ENCODE measurements around the gene PTGDR.

The PTGDR gene

GRCh38 chr14:52313462-52313861, 46.0 kb downstream of the PTGDR start:
- no peak for DNase-seq

GRCh38 chr14:52313903-52314594, 46.6 kb downstream of the PTGDR start, which contains the start of gene PTGER2:
PTGER2 (plus strand) TSS chr14:52314312; CDS start chr14:52314549, 237 bp downstream.
- peak in 1 of 14 donors; percentile 15 for DNase-seq

- DNase-seq = no peak
Measured at GRCh38 chr14:52314595-52315354, 47.3 kb downstream of the PTGDR start.

- DNase-seq = no peak
Measured at GRCh38 chr14:52315355-52315718, 47.8 kb downstream of the PTGDR start.

GRCh38 chr14:52318062-52318461, 50.6 kb downstream of the PTGDR start:
- no peak for DNase-seq

GRCh38 chr14:52318826-52319645, 51.5 kb downstream of the PTGDR start:
- DNase-seq = no peak

- no peak for DNase-seq
Measured at GRCh38 chr14:52319919-52320318, 52.4 kb downstream of the PTGDR start.

GRCh38 chr14:52325126-52325525, 57.6 kb downstream of the PTGDR start:
- no peak for DNase-seq

- DNase-seq = no peak
Measured at GRCh38 chr14:52325630-52326029, 58.1 kb downstream of the PTGDR start.

Measured in C1 segment of cervical spinal cord (tissue), 14 donors.